SU-DHL-6 (cell line): ENCODE results near the gene P2RY14.

Source experiments
- CTCF ChIP-seq: fragments of 200-600 bp; sonication (generic); IDR thresholded peaks from one replicate; pipeline ENCODE4 v1.5.1; 2017; ENCODE audit warnings: antibody characterized with exemption, mild to moderate bottlenecking, low read length, moderate library complexity; ENCODE audit not compliant: insufficient read depth, poor library complexity, severe bottlenecking
- EZH2phosphoT487 ChIP-seq: fragments of 200-600 bp; sonication (generic), shearing (Covaris generic); conservative IDR thresholded peaks from 2 replicates; pipeline ENCODE4 v1.6.1; 2018; ENCODE audit warnings: mild to moderate bottlenecking, antibody characterized with exemption, low read length, moderate library complexity, mixed read lengths

- TF ChIP-seq CTCF: no peak
- no peak for TF ChIP-seq EZH2phosphoT487
These were observed 21.6 kb downstream of the P2RY14 start for GRCh38 chr3:151256749-151257148.
